Measurements from ENCODE around the gene DOCK6.

Gene DOCK6

GRCh38 chr19:11238041-11238440, 24.3 kb downstream of the DOCK6 start:
- TF ChIP-seq CTCF (IDR thresholded peaks at IDR 0.05; ENCODE audit: low read depth, low read length), result no peak
- in situ Hi-C loops (cut with HindIII; ENCODE audit: low sequenced_read_pairs), result no loop called here
- H3K4me3 ChIP-seq (ENCODE audit: low read depth, low read length), result no peak overlapping the region
- DNase-seq (ENCODE audit: low read depth, low spot score), result no peak

GRCh38 chr19:11237321-11237720, 25.0 kb downstream of the DOCK6 start:
- TF ChIP-seq CTCF (IDR thresholded peaks at IDR 0.05; ENCODE audit: low read depth, low read length), result no peak
- no peak for DNase-seq (ENCODE audit: low read depth, low spot score)
- in situ Hi-C loops (cut with HindIII; ENCODE audit: low sequenced_read_pairs), result no loop called here
- H3K4me3 ChIP-seq (ENCODE audit: low read depth, low read length), result no peak overlapping the region

- in situ Hi-C loops (cut with HindIII; ENCODE audit: low sequenced_read_pairs), result no loop called here
- no peak for TF ChIP-seq CTCF (IDR thresholded peaks at IDR 0.05; ENCODE audit: low read depth, low read length)
- H3K4me3 ChIP-seq (ENCODE audit: low read depth, low read length), result no peak overlapping the region
- no peak for DNase-seq (ENCODE audit: low read depth, low spot score)
Measured at GRCh38 chr19:11236324-11237301, 25.7 kb downstream of the DOCK6 start.

GRCh38 chr19:11234486-11235075, 27.7 kb downstream of the DOCK6 start:
- no peak for TF ChIP-seq CTCF (IDR thresholded peaks at IDR 0.05; ENCODE audit: low read depth, low read length)
- in situ Hi-C loops (cut with HindIII; ENCODE audit: low sequenced_read_pairs), result no loop called here
- DNase-seq (ENCODE audit: low read depth, low spot score), result no peak
- H3K4me3 ChIP-seq (ENCODE audit: low read depth, low read length), result no peak overlapping the region

- H3K4me3 ChIP-seq (ENCODE audit: low read depth, low read length), result no peak overlapping the region
- no peak for TF ChIP-seq CTCF (IDR thresholded peaks at IDR 0.05; ENCODE audit: low read depth, low read length)
- DNase-seq (ENCODE audit: low read depth, low spot score), result no peak
- in situ Hi-C loops (cut with HindIII; ENCODE audit: low sequenced_read_pairs), result no loop called here
Measured at GRCh38 chr19:11233073-11233472, 29.3 kb downstream of the DOCK6 start.

- no peak for DNase-seq (ENCODE audit: low read depth, low spot score)
- TF ChIP-seq CTCF (IDR thresholded peaks at IDR 0.05; ENCODE audit: low read depth, low read length), result no peak
- no peak overlapping the region for H3K4me3 ChIP-seq (ENCODE audit: low read depth, low read length)
- in situ Hi-C loops (cut with HindIII; ENCODE audit: low sequenced_read_pairs), result no loop called here
Measured at GRCh38 chr19:11232555-11232954, 29.8 kb downstream of the DOCK6 start.
